Caco-2 (cell line): ENCODE measurements around the gene KLF9. TPM values are rescaled to one million over a fixed set of nuclear protein-coding genes. Genes with fewer than 3 reads are reported as not detected.

Source experiments
- BruUV-seq: library from RNA; stranded (reverse); fragments of 400-500 nt; replicated peaks from 2 replicates; lab custom pipeline; 2021; lab: Mats Ljungman, UMichigan
- CTCF ChIA-PET: fragments of 300-600 bp; sonication (Branson Sonifier 250); formaldehyde crosslinking; loops from one replicate; lab custom pipeline; 2022; ENCODE audit warnings: antibody characterized with exemption; lab: Charles Lee
- POLR2A ChIA-PET: fragments of 300-600 bp; sonication (Branson Sonifier 250); formaldehyde crosslinking; loops from one replicate; lab custom pipeline; 2022; ENCODE audit warnings: antibody characterized with exemption; lab: Charles Lee
- DNase-seq, 2 experiments: peaks; one replicate each; pipeline versions ENCODE4 v3.0.0 to v3.0.0-alpha.2; 2020 to 2022
- H3K27me3 ChIP-seq: replicated peaks from 2 replicates; pipeline ENCODE4 v1.6.0; 2011; ENCODE audit warnings: low read length; ENCODE audit not compliant: control insufficient read depth, insufficient read depth
- H3K36me3 ChIP-seq: 2 replicates; pipeline ENCODE4 v1.5.1; 2011; ENCODE audit warnings: low read length; ENCODE audit not compliant: control insufficient read depth, insufficient read depth
- H3K4me1 ChIP-seq: fragments of 250-450 bp; sonication (Bioruptor Pico); 2 replicates; pipeline ENCODE4 v1.5.1; 2020; ENCODE audit warnings: mild to moderate bottlenecking
- H3K4me3 ChIP-seq: 2 replicates; pipeline ENCODE4 v1.5.1; 2011; ENCODE audit warnings: low read depth, mild to moderate bottlenecking, control low read depth, low read length
- H3K9me3 ChIP-seq: fragments of 250-450 bp; sonication (Bioruptor Pico); 2 replicates; pipeline ENCODE4 v1.5.1; 2020; ENCODE audit warnings: mild to moderate bottlenecking, moderate library complexity
- H3K27ac Mint-ChIP-seq: one replicate; pipeline ENCODE4 v1.8.0; 2022; ENCODE audit warnings: mixed read lengths; ENCODE audit not compliant: unreplicated experiment
- H3K27me3 Mint-ChIP-seq: one replicate; pipeline ENCODE4 v1.8.0; 2022; ENCODE audit warnings: mixed read lengths; ENCODE audit not compliant: insufficient read depth, unreplicated experiment
- H3K36me3 Mint-ChIP-seq: one replicate; pipeline ENCODE4 v1.8.0; 2022; ENCODE audit warnings: mild to moderate bottlenecking, mixed read lengths; ENCODE audit not compliant: insufficient read depth, unreplicated experiment
- H3K4me1 Mint-ChIP-seq: one replicate; pipeline ENCODE4 v1.8.0; 2022; ENCODE audit warnings: low read depth, mixed read lengths; ENCODE audit not compliant: unreplicated experiment
- H3K4me3 Mint-ChIP-seq: one replicate; pipeline ENCODE4 v1.8.0; 2022; ENCODE audit warnings: mild to moderate bottlenecking, moderate library complexity, mixed read lengths; ENCODE audit not compliant: unreplicated experiment
- H3K9me3 Mint-ChIP-seq: one replicate; pipeline ENCODE4 v1.8.0; 2022; ENCODE audit warnings: mixed read lengths; ENCODE audit not compliant: unreplicated experiment
- CTCF ChIP-seq, 2 experiments: fragments of 200-600 bp in 1 of 2; IDR thresholded peaks; 1 replicate in 1 of 2; 2 replicates in 1 of 2; pipeline versions ENCODE4 v1.5.1 to v1.8.0; 2011 to 2022; ENCODE audit warnings: antibody characterized with exemption in 1 of 2, control low read depth in 1 of 2, inconsistent platforms in 1 of 2, low read depth in 1 of 2, low read length in 1 of 2, mild to moderate bottlenecking in 1 of 2, moderate library complexity in 1 of 2; ENCODE audit not compliant: insufficient read depth in 1 of 2, severe bottlenecking in 1 of 2, unreplicated experiment in 1 of 2
- intact Hi-C: fragments of 100-400 bp; cut with micrococcal nuclease; formaldehyde crosslinking; loops from one replicate; pipeline ENCODE4 v1.10.0; 2022; ENCODE audit not compliant: unreplicated experiment
- total RNA-seq: library from RNA; stranded (reverse); gene quantifications from 2 replicates; pipeline ENCODE4 v1.2.3, GENCODE V29; 2022

KLF9 gene
- total RNA-seq, 1 experiment from 2014 or later: 0.98 TPM

- H3K4me1 Mint-ChIP-seq: no peaks in the 10 kb centered on the region
- POLR2A ChIA-PET: interaction anchor here (0.6 kb wide), 1 partner anchor 1290 kb away, joined by 6 read pairs; no protein-coding TSS in a partner anchor
- no TSS peak for BruUV-seq
- peak in 1 of 2 experiments; percentile 2 for DNase-seq
- no peak overlapping the region for H3K27ac Mint-ChIP-seq
- Histone ChIP-seq H3K4me3 (peak overlapping the region; percentile 47), H3K27me3 (no peaks in the 10 kb centered on the region), H3K36me3 (no peaks in the 10 kb centered on the region), H3K9me3 (no peaks in the 10 kb centered on the region), H3K4me1 (no peaks in the 10 kb centered on the region)
- no peaks in the 10 kb centered on the region for H3K9me3 Mint-ChIP-seq
- CTCF ChIA-PET: interaction anchor here (0.7 kb wide), 1 partner anchor 190 kb away, joined by 3 read pairs; no protein-coding TSS in a partner anchor
- peaks cover 6% of the 10 kb centered on the region for H3K36me3 Mint-ChIP-seq
- peak overlapping the region; percentile 76 for H3K4me3 Mint-ChIP-seq
- no peak for TF ChIP-seq CTCF (IDR thresholded peaks at IDR 0.05; ENCODE audit: insufficient read depth in 1 of 2, low read depth in 1 of 2, low read length in 1 of 2, severe bottlenecking in 1 of 2, unreplicated experiment in 1 of 2)
- intact Hi-C loops: no loop called here
- H3K27me3 Mint-ChIP-seq: no peaks in the 10 kb centered on the region
These were observed 2.3 kb downstream of the KLF9 start for GRCh38 chr9:70411930-70412831.

- CTCF ChIA-PET: no interaction called here
These were observed 3.1 kb downstream of the KLF9 start for GRCh38 chr9:70411121-70411929.

More at GRCh38 chr9:70411121-70411929, 3.1 kb downstream of the KLF9 start:
- Mint-ChIP-seq H3K36me3 (peaks cover 6% of the 10 kb centered on the region), H3K27ac (no peak overlapping the region), H3K4me3 (peak overlapping the region; percentile 11), H3K4me1 (no peaks in the 10 kb centered on the region), H3K9me3 (no peaks in the 10 kb centered on the region), H3K27me3 (no peaks in the 10 kb centered on the region)
- POLR2A ChIA-PET: no interaction called here
- Histone ChIP-seq H3K27me3 (no peaks in the 10 kb centered on the region), H3K36me3 (no peaks in the 10 kb centered on the region), H3K4me3 (no peak overlapping the region), H3K4me1 (no peaks in the 10 kb centered on the region), H3K9me3 (no peaks in the 10 kb centered on the region)
- no peak for TF ChIP-seq CTCF (IDR thresholded peaks at IDR 0.05; ENCODE audit: insufficient read depth in 1 of 2, low read depth in 1 of 2, low read length in 1 of 2, severe bottlenecking in 1 of 2, unreplicated experiment in 1 of 2)
- DNase-seq: no peak
- BruUV-seq: TSS peak; percentile 53
- intact Hi-C loops: no loop called here
